K562 (cell line): ENCODE results near the gene AKT1S1. TPM values are rescaled to one million over a fixed set of nuclear protein-coding genes. Genes with fewer than 3 reads are reported as not detected.

Source experiments
- CEBPG ChIP-seq, 3 experiments: fragments of 200-800 bp in 1 of 3; sonication (Bioruptor generic) in 1 of 3; sonication (generic) in 1 of 3; formaldehyde crosslinking in 1 of 3; IDR thresholded peaks in 2 of 3; conservative IDR thresholded peaks in 1 of 3; 2 replicates each; pipeline versions ENCODE4 v1.6.1 to v1.8.0; 2016 to 2022; ENCODE audit warnings: missing compliant biosample characterization in 2 of 3, missing genetic modification characterization in 2 of 3, mild to moderate bottlenecking in 1 of 3, missing genetic modification reagents in 1 of 3
- DIDO1 ChIP-seq: fragments of 450-650 bp; IDR thresholded peaks from 2 replicates; pipeline ENCODE4 v1.6.1; 2016; ENCODE audit warnings: low read depth, missing biosample characterization, missing genetic modification characterization
- FOS ChIP-seq: IDR thresholded peaks from 3 replicates; pipeline ENCODE4 v1.6.1; 2011; ENCODE audit not compliant: insufficient read length; ENCODE audit errors: extremely low read depth
- FOXK1 ChIP-seq: sonication (generic); formaldehyde crosslinking; IDR thresholded peaks from 2 replicates; pipeline ENCODE4 v1.8.0; 2022; ENCODE audit warnings: missing genetic modification reagents, mild to moderate bottlenecking, borderline replicate concordance
- JUNB ChIP-seq: fragments of 450-650 bp; formaldehyde crosslinking; conservative IDR thresholded peaks from 2 replicates; pipeline ENCODE4 v1.4.0; 2020; ENCODE audit warnings: mild to moderate bottlenecking
- KAT8 ChIP-seq: fragments of 450-650 bp; IDR thresholded peaks from 2 replicates; pipeline ENCODE4 v1.6.1; 2016; ENCODE audit warnings: low read depth, mild to moderate bottlenecking
- MEF2D ChIP-seq: conservative IDR thresholded peaks from 2 replicates; pipeline ENCODE4 v1.6.1; 2016; ENCODE audit warnings: low read depth, missing genetic modification characterization, missing compliant biosample characterization
- NFXL1 ChIP-seq: fragments of 450-650 bp; formaldehyde crosslinking; IDR thresholded peaks from 2 replicates; pipeline ENCODE4 v1.4.0; 2021; ENCODE audit warnings: mild to moderate bottlenecking
- RBFOX2 ChIP-seq: fragments of 200-400 bp; formaldehyde crosslinking; IDR thresholded peaks from 2 replicates; pipeline ENCODE4 v1.6.1; 2017; ENCODE audit warnings: low read depth, mild to moderate bottlenecking, low read length, moderate library complexity
- SAFB ChIP-seq: fragments of 200-400 bp; formaldehyde crosslinking; IDR thresholded peaks from 2 replicates; pipeline ENCODE4 v1.6.1; 2017; ENCODE audit warnings: low read depth, low read length, borderline replicate concordance
- SLC30A9 ChIP-seq: fragments of 250-450 bp; sonication (Bioruptor Pico); IDR thresholded peaks from 2 replicates; pipeline ENCODE4 v1.8.0; 2022; ENCODE audit warnings: mild to moderate bottlenecking, moderate library complexity
- SMARCC2 ChIP-seq: fragments of 450-650 bp; IDR thresholded peaks from 2 replicates; pipeline ENCODE4 v1.6.1; 2017; ENCODE audit warnings: antibody characterized with exemption, moderate library complexity, mild to moderate bottlenecking, low read depth
- SRSF1 ChIP-seq: fragments of 200-400 bp; formaldehyde crosslinking; IDR thresholded peaks from 2 replicates; pipeline ENCODE4 v1.6.1; 2017; ENCODE audit warnings: mild to moderate bottlenecking, low read depth, low read length, moderate library complexity
- TEAD2 ChIP-seq: fragments of 450-650 bp; IDR thresholded peaks from 2 replicates; pipeline ENCODE4 v1.6.1; 2016; ENCODE audit warnings: missing genetic modification characterization, control low read depth, missing compliant biosample characterization
- ZNF133 ChIP-seq: fragments of 250-450 bp; sonication (Bioruptor Pico); IDR thresholded peaks from 2 replicates; pipeline ENCODE4 v1.4.0; 2020; ENCODE audit warnings: mild to moderate bottlenecking
- ZNF584 ChIP-seq: fragments of 200-800 bp; sonication (Bioruptor generic); IDR thresholded peaks from 2 replicates; pipeline ENCODE4 v1.6.1; 2016; ENCODE audit warnings: low read depth, mild to moderate bottlenecking, missing genetic modification characterization, missing compliant biosample characterization
- ZNF609 ChIP-seq: sonication (generic); formaldehyde crosslinking; IDR thresholded peaks from 2 replicates; pipeline ENCODE4 v1.8.1; 2023; ENCODE audit warnings: missing genetic modification reagents, mild to moderate bottlenecking, borderline replicate concordance
- ZSCAN29 ChIP-seq: fragments of 450-650 bp; IDR thresholded peaks from 2 replicates; pipeline ENCODE4 v1.6.1; 2017
- polyA plus RNA-seq, 8 experiments: library from polyadenylated mRNA; depleted of rRNA in 4 of 8; stranded (reverse) in 5 of 8; unstranded in 3 of 8; fragments of >200 nt; fragmentation: Nextera tagmentation in 2 of 8; fragmentation: Illumina TruSeq in 1 of 8; extraction: Ambion mirVana in 2 of 8; extraction: Trizol in 1 of 8; gene quantifications; 2 replicates each; pipeline versions ENCODE4 v1.2.1 to v1.2.3, GENCODE V29; 2011 to 2014; ENCODE audit warnings: inconsistent platforms in 1 of 8, missing spikeins in 1 of 8
- total RNA-seq, 7 experiments: library from RNA; depleted of rRNA in 6 of 7; stranded (reverse); fragments of >200 nt in 6 of 7; fragmentation: Illumina TruSeq in 2 of 7; extraction: Trizol in 2 of 7; gene quantifications; 2 replicates each; pipeline versions ENCODE4 v1.2.1 to v1.2.3, GENCODE V29; 2011 to 2021; ENCODE audit warnings: low replicate concordance in 1 of 7
- TF ChIP-seq, protein P1 (sequence below): sonication (generic); formaldehyde crosslinking; IDR thresholded peaks from 2 replicates; pipeline ENCODE4 v1.8.0; 2022; ENCODE audit warnings: mild to moderate bottlenecking, missing genetic modification reagents
- TF ChIP-seq, protein P2 (sequence below): sonication (generic); formaldehyde crosslinking; IDR thresholded peaks from 2 replicates; pipeline ENCODE4 v1.8.0; 2022; ENCODE audit warnings: missing genetic modification reagents, mild to moderate bottlenecking, borderline replicate concordance

AKT1S1 gene
- total and polyA plus RNA-seq, 9 of the 15 experiments (the other 6 are each of a cell fraction or from before 2014, with no cell fraction given): 1.2 to 50.3 (median 17.1) TPM

DNA sequence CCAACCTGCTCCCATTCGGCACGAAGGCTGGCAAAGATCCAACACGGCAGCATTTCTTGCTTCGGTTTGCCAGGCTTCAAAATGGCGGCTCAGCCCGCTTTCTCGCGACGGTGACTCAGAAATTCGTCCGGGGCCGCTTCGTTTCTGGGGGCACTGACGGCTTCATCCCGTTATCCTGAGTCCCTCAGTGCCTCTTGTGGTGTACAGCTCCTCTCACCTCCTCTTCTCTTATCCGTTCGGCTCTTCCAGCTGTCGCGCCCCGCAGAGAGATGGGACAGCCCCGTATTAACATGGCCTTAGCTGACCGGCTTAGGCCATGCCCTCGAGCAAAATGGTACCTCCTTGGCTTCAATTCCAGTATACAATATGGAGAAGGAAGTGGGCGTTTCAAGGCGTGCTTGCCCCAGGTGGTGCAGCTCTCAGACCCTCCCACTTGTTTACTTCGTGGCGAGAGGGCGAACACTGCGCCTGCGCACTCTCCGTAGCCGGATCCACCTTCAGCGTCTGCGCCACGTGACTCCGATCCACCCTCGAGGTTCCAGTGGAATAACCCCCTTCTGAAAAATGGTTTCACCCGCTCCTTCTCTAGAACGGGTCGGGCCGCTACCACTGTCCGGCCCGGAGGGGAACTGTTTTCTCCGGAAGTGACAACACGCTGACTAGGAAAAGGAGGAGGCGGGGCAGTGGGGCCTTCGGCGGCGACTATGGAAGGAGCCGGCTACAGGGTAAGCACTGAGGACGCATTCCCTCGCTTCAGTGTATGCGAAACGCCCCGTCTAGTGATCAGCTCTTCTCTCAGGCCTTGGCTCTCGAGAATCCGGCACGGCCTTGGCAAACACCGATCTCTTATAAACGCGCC is at the start of gene AKT1S1, which contains the start of gene TBC1D17 (continued):
- no peak for TF ChIP-seq ZNF609 (CRISPR knock-in tag)
- TF ChIP-seq JUNB: no peak
- peak; percentile 100 for TF ChIP-seq FOXK1 (CRISPR knock-in tag)
- no peak for TF ChIP-seq SRSF1
- no peak for TF ChIP-seq NFXL1 (CRISPR knock-in tag)
- TF ChIP-seq SAFB: no peak
- no peak for TF ChIP-seq FOS
- 0 out of 2 replicates have a peak, but pooled peaks have one; percentile 11 for TF ChIP-seq SMARCC2
- TF ChIP-seq KAT8: no peak
- no peak for TF ChIP-seq ZNF133 (CRISPR knock-in tag)
- TF ChIP-seq, protein P1, sequence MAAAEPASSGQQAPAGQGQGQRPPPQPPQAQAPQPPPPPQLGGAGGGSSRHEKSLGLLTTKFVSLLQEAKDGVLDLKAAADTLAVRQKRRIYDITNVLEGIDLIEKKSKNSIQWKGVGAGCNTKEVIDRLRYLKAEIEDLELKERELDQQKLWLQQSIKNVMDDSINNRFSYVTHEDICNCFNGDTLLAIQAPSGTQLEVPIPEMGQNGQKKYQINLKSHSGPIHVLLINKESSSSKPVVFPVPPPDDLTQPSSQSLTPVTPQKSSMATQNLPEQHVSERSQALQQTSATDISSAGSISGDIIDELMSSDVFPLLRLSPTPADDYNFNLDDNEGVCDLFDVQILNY (CRISPR knock-in tag): no peak; the same call in 1 of the 2 replicates
- TF ChIP-seq SLC30A9 (CRISPR knock-in tag): no peak
- TF ChIP-seq TEAD2: no peak
- no peak for TF ChIP-seq CEBPG (CRISPR knock-in tag; IDR thresholded peaks at IDR 0.05)
- no peak for TF ChIP-seq CEBPG (tag; conservative IDR thresholded peaks at IDR 0.05 in 1 of 2, IDR thresholded peaks at IDR 0.05 in 1 of 2)
- TF ChIP-seq ZNF584: peak; percentile 93
- TF ChIP-seq, protein P2, sequence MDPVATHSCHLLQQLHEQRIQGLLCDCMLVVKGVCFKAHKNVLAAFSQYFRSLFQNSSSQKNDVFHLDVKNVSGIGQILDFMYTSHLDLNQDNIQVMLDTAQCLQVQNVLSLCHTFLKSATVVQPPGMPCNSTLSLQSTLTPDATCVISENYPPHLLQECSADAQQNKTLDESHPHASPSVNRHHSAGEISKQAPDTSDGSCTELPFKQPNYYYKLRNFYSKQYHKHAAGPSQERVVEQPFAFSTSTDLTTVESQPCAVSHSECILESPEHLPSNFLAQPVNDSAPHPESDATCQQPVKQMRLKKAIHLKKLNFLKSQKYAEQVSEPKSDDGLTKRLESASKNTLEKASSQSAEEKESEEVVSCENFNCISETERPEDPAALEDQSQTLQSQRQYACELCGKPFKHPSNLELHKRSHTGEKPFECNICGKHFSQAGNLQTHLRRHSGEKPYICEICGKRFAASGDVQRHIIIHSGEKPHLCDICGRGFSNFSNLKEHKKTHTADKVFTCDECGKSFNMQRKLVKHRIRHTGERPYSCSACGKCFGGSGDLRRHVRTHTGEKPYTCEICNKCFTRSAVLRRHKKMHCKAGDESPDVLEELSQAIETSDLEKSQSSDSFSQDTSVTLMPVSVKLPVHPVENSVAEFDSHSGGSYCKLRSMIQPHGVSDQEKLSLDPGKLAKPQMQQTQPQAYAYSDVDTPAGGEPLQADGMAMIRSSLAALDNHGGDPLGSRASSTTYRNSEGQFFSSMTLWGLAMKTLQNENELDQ (CRISPR knock-in tag): no peak
- TF ChIP-seq DIDO1 (tag): no peak
- no peak for TF ChIP-seq ZSCAN29
- peak; percentile 86 for TF ChIP-seq RBFOX2
- TF ChIP-seq MEF2D (tag): 0 out of 2 replicates have a peak, but pooled peaks have one; percentile 32
